GM19395 (cell line): ENCODE data around the gene CYP26B1.

Experiments used
- ATAC-seq: cut with Tn5 transposase; IDR thresholded peaks from one replicate; pipeline ENCODE4 v1.9.1; 2021; ENCODE audit warnings: mild to moderate bottlenecking, moderate library complexity; ENCODE audit not compliant: unreplicated experiment

CYP26B1 gene

DNA sequence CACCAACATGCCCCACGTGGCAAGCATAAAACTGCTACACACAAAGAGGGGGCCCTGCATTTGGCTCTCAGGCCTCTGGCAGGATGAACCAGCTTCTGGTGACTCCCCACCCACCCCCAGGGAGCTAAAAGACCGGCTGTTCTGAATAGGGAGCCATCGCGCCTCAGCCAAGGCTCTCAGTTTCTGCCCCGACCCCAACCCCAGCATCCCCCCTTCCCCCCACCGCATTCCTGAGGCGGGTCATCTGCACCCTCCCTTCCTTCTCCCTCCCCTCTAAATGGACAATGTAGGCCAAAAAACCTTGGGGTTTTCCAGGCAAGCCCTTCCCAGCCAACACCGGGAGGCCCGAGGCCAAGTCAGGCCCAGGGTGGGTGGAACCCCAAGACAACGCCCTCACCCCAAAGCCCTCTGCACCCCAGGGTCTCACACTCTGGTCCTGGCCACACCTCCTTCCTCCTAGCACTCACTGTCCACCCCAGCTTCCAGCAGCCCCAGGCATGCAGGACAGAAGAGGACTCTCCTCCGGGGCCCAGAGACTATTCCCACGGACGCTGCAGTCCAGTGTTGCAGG is 5.7 kb downstream of the CYP26B1 start:
- no peak for ATAC-seq

GRCh38 chr2:72141032-72141645 is 6.5 kb downstream of the CYP26B1 start:
- ATAC-seq, result no peak

GRCh38 chr2:72140621-72140960 is 7.1 kb downstream of the CYP26B1 start:
- no peak for ATAC-seq

- no peak for ATAC-seq
Observed at GRCh38 chr2:72139874-72140620, 7.6 kb downstream of the CYP26B1 start.

DNA sequence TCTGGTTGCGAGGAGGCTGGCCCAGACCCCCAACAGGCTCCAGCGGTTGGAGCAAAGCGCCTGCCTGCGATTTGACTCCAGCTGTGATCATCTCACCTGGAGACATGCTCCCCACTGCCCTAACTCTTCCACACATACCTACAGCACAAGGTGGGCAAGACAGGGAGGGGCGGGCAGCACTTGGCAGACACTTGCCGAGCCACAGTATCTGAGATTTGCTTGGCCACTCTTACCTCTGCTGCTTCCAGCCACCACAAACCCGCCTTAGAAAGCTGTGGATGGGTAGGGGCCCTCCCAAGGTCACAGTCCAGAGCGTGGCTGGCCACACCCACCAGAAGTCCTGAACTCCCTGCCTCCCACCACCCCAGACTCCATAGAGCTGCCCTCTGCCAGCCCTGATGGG is 8.2 kb downstream of the CYP26B1 start:
- no peak for ATAC-seq

DNA sequence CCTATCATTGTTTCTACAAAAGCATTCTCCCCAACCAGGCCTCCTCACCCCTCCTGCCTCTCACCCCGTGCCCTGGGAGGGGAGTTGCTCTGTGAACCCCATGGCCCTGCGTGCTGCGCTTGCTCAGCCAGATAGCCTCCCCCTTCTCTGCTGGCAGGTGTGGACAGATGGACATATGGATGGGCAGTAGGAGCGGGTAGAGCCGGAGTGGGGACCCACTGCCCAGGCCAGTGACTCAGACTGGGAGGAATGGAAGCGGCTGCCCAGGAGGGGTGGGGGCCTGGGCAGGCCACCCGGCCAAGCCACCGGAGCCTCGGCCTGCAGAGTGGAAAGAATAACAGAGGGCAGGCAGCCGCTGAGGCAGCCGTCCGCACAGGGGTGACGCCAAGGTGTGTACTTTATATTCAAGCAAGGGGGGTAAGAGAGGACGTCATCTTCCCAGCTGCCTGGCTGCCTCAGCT is 8.7 kb downstream of the CYP26B1 start:
- no peak for ATAC-seq

DNA sequence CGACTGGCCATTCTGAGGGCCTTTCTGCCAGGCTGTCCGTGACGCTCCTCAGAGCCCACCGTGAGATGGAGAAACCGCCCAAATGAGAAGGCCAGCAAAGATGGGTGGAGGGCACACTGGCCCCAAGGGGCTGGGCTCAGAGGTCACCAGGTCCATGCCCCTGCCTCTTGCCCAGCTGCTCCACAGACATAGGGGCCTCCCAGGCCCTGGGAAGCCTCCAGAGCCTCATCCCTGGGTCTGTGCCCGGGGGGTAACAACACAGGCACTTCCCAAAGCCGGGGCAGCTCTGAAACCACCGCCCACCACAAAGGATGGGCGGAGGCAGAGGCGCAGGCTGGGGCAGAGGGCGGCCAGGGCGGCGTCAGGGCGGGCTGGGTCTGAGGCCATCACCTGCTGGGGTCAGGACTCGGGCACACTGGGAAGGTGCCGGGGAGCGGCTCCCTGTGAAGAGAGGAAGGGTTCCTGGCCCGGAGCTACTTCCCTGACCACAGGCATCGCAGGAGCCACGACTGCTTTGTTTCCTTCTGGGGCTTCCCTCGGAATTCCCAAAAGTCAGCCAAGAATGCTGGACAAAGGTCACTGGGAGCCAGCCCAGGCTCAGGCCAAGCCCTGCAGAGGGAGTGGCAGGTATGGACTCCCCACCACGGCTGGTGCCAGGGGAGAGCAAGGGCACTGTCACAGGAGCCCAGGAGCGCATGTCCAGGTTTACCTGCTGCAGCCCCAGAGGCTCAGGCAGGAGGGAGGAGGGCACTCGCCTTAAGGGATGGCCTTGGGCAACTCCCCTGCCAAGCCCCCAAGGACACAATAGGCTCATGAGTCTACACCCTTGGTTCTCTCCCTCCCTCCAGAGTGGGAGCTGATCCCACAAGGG is 9.4 kb downstream of the CYP26B1 start:
- ATAC-seq, result peak; percentile 10

- peak; percentile 92 for ATAC-seq
Observed at GRCh38 chr2:72137498-72138010, 10.1 kb downstream of the CYP26B1 start.

- peak; percentile 21 for ATAC-seq
Observed at GRCh38 chr2:72136933-72137497, 10.6 kb downstream of the CYP26B1 start.

GRCh38 chr2:72136331-72136730 is 11.3 kb downstream of the CYP26B1 start:
- ATAC-seq, result no peak

DNA sequence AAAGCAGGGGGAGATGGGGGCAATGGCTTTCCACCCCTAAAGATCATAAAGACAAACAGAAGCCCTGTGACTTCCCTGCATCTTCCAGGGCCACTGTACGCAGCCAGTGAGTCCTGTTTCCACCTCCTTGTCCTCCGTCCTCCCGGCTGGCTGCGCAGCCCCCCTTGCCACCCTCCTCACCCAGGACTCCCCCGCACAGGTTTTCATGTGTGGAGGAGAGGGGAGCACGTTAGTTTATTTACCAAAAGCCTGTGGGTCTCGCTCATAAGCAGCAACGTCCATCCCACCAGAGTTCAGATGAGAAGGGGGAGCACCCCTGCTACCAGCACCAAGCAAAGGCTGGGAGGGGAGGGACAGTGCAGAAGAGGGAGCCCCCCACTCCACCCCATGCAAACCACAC is 11.7 kb downstream of the CYP26B1 start:
- no peak for ATAC-seq

DNA sequence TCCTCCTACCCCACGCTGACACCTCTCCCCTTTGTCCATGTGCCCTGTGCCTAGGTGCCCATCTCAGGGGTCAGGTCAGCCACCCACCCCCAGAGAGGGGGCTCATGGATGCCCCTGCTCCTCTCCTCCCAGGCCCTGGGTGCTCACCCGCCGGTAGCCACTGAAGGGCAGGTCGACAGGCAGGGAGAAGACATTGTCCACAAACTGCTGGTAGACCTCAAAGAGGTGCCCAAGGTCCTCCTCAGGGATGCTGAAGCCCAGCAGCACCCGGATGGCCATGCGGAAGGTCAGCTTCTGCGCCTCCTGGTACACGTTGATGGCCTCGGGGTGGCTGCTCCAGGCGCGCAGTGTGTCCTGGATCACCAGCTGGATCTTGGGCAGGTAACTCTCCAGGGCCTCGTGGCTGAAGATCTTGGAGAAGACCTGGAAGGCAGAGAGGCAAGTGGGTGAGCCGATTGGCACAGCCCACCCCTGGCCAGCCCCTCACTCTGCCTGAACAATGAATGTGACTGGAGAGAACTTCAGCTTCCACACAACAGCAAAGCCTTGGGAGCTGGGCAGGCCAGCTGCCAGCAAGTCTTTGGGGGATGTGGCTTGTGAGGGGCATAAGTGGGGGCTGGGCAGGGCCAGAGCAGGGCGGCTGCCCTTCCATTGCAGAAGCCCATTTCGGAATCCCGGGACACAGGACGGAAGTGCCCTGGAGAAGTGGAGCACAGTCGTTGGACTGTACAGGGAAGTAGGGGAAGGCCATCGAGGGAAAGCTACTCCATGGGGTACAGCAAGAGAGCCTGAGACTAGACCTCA is 12.5 kb downstream of the CYP26B1 start:
- no peak for ATAC-seq

DNA sequence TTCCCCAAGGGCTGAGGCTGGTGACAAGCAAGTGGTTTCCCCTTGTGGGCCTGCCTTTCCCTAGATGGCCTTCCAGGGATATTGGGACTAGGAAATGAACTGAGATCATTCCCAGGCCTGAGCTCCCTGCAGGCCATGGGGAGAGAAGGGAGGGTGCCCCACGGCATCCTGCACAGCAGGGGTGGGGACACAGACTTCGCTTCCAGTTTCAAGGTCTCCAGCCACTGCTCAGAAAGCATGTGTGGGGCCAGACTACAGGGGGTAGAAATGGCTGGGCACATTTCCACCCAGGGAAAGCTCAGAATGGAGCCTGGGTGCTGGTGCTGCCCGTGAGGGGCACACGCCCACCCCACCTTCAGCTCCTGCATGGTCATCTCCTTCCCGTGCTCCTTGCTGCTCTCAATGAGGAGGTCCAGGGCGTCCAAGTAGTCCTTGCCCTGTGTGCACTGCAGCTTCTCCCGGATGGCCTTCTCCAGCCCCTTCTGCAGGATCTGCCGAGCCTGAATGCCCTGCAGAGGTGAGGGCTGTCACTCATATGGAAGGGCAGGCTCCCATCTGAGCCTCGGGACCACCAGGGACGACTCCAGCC is 13.2 kb downstream of the CYP26B1 start:
- ATAC-seq, result no peak

- ATAC-seq, result no peak
Observed at GRCh38 chr2:72133721-72134407, 13.8 kb downstream of the CYP26B1 start.

- no peak for ATAC-seq
Observed at GRCh38 chr2:72132981-72133720, 14.5 kb downstream of the CYP26B1 start.

- no peak for ATAC-seq
Observed at GRCh38 chr2:72131916-72132841, 15.5 kb downstream of the CYP26B1 start.

DNA sequence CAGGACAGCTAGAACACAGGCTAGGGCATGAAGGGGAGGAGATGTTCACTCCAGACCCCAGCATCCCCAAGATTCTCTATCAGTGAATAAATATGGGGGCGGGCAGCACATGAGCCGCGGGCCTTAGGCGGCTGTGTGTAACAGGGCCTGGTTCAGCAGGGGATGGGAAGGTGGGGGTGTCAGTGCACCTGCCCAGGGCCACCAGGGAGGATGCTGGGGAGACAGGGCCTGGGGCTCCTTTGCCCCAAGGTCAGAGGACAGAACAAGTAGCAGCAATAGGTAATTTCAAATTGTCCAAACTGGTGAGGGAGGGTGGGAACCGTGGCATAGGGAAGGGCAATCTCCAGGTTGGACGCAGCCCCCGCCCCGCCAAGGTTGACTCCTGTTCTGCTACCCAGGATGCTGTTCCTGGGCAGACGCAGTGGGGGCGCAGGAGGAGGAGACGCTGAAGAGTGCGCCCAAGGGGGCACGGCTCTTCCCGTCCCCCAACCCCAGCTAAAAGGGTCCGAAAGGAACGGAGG is 16.2 kb downstream of the CYP26B1 start:
- no peak for ATAC-seq
